DND-41 (cell line): ENCODE results near the gene MCRIP2.
A peak's percentile ranks its signal among the peaks of the same experiment; 100 is the strongest.

Source experiments
- ATAC-seq: fragments of 200-7000 bp; cut with Tn5 transposase; 3 replicates; pipeline ENCODE4 v1.9.1; 2021; ENCODE audit warnings: low read depth; ENCODE audit not compliant: insufficient read depth
- DNase-seq: peaks from one replicate; pipeline ENCODE4 v3.0.0-alpha.2; 2020
- H2AFZ ChIP-seq: 2 replicates; pipeline ENCODE4 v1.6.0; 2012; ENCODE audit warnings: low read depth, low read length
- H3K27ac ChIP-seq: 2 replicates; pipeline ENCODE4 v1.5.1; 2012; ENCODE audit warnings: low read length, inconsistent platforms
- H3K27me3 ChIP-seq: fragments of 200-600 bp; sonication (generic); 2 replicates; pipeline ENCODE4 v1.6.0; 2012; ENCODE audit warnings: low read length, mild to moderate bottlenecking, inconsistent platforms; ENCODE audit not compliant: insufficient read depth, poor library complexity
- H3K36me3 ChIP-seq: 2 replicates; pipeline ENCODE4 v1.5.1; 2012; ENCODE audit warnings: low read length, inconsistent platforms; ENCODE audit not compliant: insufficient read depth
- H3K4me1 ChIP-seq: 2 replicates; pipeline ENCODE4 v1.5.1; 2012; ENCODE audit warnings: mild to moderate bottlenecking, low read length; ENCODE audit not compliant: insufficient read depth
- H3K4me2 ChIP-seq: 2 replicates; pipeline ENCODE4 v1.6.0; 2012; ENCODE audit warnings: mild to moderate bottlenecking, moderate library complexity, low read length, inconsistent platforms; ENCODE audit not compliant: insufficient read depth
- H3K4me3 ChIP-seq, 2 experiments: fragments of 200-600 bp in 1 of 2; shearing (Covaris generic) in 1 of 2; 2 replicates each; pipeline ENCODE4 v1.5.1; 2012 to 2016; ENCODE audit warnings: inconsistent platforms in 2 of 2, low read length in 2 of 2, mild to moderate bottlenecking in 2 of 2, low read depth in 1 of 2, moderate library complexity in 1 of 2
- H3K79me2 ChIP-seq: 2 replicates; pipeline ENCODE4 v1.6.0; 2012; ENCODE audit warnings: low read length, inconsistent platforms; ENCODE audit not compliant: insufficient read depth
- H3K9ac ChIP-seq: 2 replicates; pipeline ENCODE4 v1.6.0; 2012; ENCODE audit warnings: low read depth, mild to moderate bottlenecking, inconsistent platforms, low read length, moderate library complexity
- H3K9me3 ChIP-seq: 2 replicates; pipeline ENCODE4 v1.5.1; 2012; ENCODE audit warnings: low read length, moderate library complexity, mild to moderate bottlenecking, inconsistent platforms; ENCODE audit not compliant: insufficient read depth, severe bottlenecking
- H4K20me1 ChIP-seq: 2 replicates; pipeline ENCODE4 v1.6.0; 2012; ENCODE audit warnings: low read length; ENCODE audit not compliant: insufficient read depth
- CTCF ChIP-seq: IDR thresholded peaks from 2 replicates; pipeline ENCODE4 v1.5.1; 2012; ENCODE audit warnings: borderline replicate concordance, low read length, moderate library complexity, mild to moderate bottlenecking; ENCODE audit not compliant: poor library complexity, severe bottlenecking; ENCODE audit errors: extremely low read depth
- EZH2 ChIP-seq: IDR thresholded peaks from 3 replicates; pipeline ENCODE4 v1.6.1; 2012; ENCODE audit warnings: borderline replicate concordance, low read depth, mild to moderate bottlenecking, moderate library complexity, low read length, inconsistent platforms; ENCODE audit not compliant: severe bottlenecking

The MCRIP2 gene

GRCh38 chr16:680967-681745 lies 39.5 kb downstream of the MCRIP2 start:
- Histone ChIP-seq H4K20me1 (peaks cover 47% of the 10 kb centered on the region), H3K27ac (peak overlapping the region; percentile 76), H2AFZ (no peak overlapping the region), H3K4me2 (peak overlapping the region; percentile 99), H3K36me3 (peaks cover 49% of the 10 kb centered on the region), H3K9me3 (no peaks in the 10 kb centered on the region), H3K9ac (peak overlapping the region; percentile 82), H3K4me3 (peak overlapping the region; percentile 42 to 98; a peak in 3 of 4 replicates), H3K4me1 (peaks cover 66% of the 10 kb centered on the region), H3K27me3 (no peaks in the 10 kb centered on the region), H3K79me2 (peaks cover 37% of the 10 kb centered on the region)
- TF ChIP-seq EZH2 (no peak), CTCF (no peak)
- ATAC-seq (no peak), DNase-seq (no peak)

GRCh38 chr16:681746-682427 lies 40.3 kb downstream of the MCRIP2 start:
- peaks cover 37% of the 10 kb centered on the region for H3K79me2 ChIP-seq
- no peak overlapping the region for H2AFZ ChIP-seq
- H3K27me3 ChIP-seq: no peaks in the 10 kb centered on the region
- peaks cover 67% of the 10 kb centered on the region for H3K4me1 ChIP-seq
- peak overlapping the region; percentile 82 for H3K9ac ChIP-seq
- no peak overlapping the region for H3K27ac ChIP-seq
- H4K20me1 ChIP-seq: peaks cover 44% of the 10 kb centered on the region
- peak overlapping the region; percentile 99 for H3K4me2 ChIP-seq
- DNase-seq (no peak), ATAC-seq (no peak)
- peaks cover 56% of the 10 kb centered on the region for H3K36me3 ChIP-seq
- H3K4me3 ChIP-seq: peak overlapping the region in 1 of 2 experiments; percentile 98; a peak in 3 of 4 replicates
- no peak for TF ChIP-seq EZH2
- TF ChIP-seq CTCF: no peak
- H3K9me3 ChIP-seq: no peaks in the 10 kb centered on the region

- H3K27me3 ChIP-seq: no peaks in the 10 kb centered on the region
- no peak for TF ChIP-seq EZH2
- no peak for TF ChIP-seq CTCF
- H3K27ac ChIP-seq: peak overlapping the region; percentile 77; the same call in 1 of the 2 replicates
- DNase-seq: no peak
- peak overlapping the region; percentile 61 to 98; a peak in 3 of 4 replicates for H3K4me3 ChIP-seq
- no peak for ATAC-seq
- no peaks in the 10 kb centered on the region for H3K9me3 ChIP-seq
- peaks cover 65% of the 10 kb centered on the region for H3K36me3 ChIP-seq
- H3K4me2 ChIP-seq: peak overlapping the region; percentile 99
- H4K20me1 ChIP-seq: peaks cover 48% of the 10 kb centered on the region
- peaks cover 41% of the 10 kb centered on the region for H3K79me2 ChIP-seq
- no peak overlapping the region for H2AFZ ChIP-seq
- peak overlapping the region; percentile 85 for H3K9ac ChIP-seq
- H3K4me1 ChIP-seq: peaks cover 69% of the 10 kb centered on the region
Measured at GRCh38 chr16:682493-683395, 41.1 kb downstream of the MCRIP2 start.
